Left cardiac atrium (tissue), 4 donors: ENCODE measurements around the gene CARD8. TPM values are rescaled to one million over a fixed set of nuclear protein-coding genes. Genes with fewer than 3 reads are reported as not detected.
"Not testable (repeated sequence)": the region's sequence is repeated elsewhere in the genome, so short reads cannot be mapped to it uniquely, and the experiment has no call there.

Experiments used
- ATAC-seq, 2 donors: fragments of 200-7000 bp; cut with Tn5 transposase; one replicate each; pipeline ENCODE4 v1.9.1; 2020; ENCODE audit warnings: mild to moderate bottlenecking in 2 of 2, moderate library complexity in 2 of 2
- DNase-seq: peaks from one replicate; pipeline ENCODE4 v3.0.0-alpha.2; 2020
- intact Hi-C, 2 donors: fragments of 100-400 bp; cut with DNase I; formaldehyde crosslinking; loops; one replicate each; pipeline versions ENCODE4 v1.14.1 to v1.15.1; 2022 to 2023
- long read RNA-seq: library from polyadenylated mRNA; unstranded; transcript quantifications from one replicate; pipeline ENCODE4 v2.0.0, GENCODE V29; 2021
- total RNA-seq, 2 donors: library from RNA; stranded (reverse); fragmentation: NEBNext Ultra II Directional; extraction: Animal tissue kit (Norgen Biotek cat#: 25700); gene quantifications; one replicate each; pipeline ENCODE4 v1.2.1, GENCODE V29; 2021
- donor health status: DM: no; HTN: yes; CAD: no.
- donor health status: DM: no; HTN: yes; CAD: no; lungs with severe emphysema.
- donor health status: DM: yes; HTN: yes; CAD: no.
- donor health status: Dilated cardiomyopathy.

CARD8 gene
- total RNA-seq: 10 to 100 TPM; 33.5 to 37.4 TPM
- long read RNA-seq, partial matches to known transcripts: 3 of 7 reads
- long read RNA-seq, other reads (novel, unspliced or antisense): 3 of 7 reads

DNA sequence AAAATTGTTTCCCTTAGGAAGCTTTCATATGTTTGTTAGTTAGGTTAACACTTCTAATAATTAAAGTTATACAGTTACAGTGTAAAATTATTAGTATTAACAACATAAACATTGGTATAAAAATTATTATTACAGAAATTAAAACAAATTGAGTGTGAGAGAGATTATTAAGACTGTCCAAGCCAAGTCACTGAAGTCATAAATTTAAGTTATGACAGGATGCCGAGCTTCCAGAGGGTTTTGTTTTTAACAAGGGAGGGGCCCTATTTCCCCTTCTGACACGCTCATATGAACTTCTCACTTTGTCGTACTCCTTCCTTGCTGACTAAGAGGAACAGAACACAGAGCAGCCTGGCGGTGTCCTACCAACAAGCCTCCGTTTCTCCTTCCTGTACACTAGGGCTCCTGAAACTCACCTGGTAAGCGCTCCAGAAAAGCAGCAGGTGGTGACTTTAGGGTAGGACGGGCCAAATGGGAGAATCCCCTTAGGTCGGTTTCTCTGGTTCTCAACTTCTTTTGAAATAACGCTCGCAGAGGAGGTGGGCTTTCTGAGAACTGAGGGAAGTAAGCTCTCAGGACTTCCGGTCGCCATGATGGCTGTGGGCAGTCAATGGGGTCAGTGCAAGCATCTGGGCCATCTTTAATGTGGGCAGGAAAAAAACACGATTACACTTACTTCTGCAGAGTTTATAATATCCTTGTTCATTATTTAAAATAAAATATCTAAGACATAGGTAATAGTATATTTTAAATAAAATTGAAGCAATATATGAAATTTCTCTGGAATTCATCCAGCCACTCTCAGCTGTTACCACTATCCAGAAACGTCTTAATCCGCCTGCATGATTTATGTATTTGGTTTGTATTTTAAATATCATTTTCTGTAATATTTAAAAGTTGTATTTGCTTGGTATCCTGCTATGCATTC is at the start of gene CARD8:
CARD8 (minus strand) TSS at position 537 of the 928 bp plus-strand sequence. CDS start 14,892 bp downstream, outside the sequence.
- peak; percentile 87 for DNase-seq

GRCh38 chr19:48303866-48304265 is 48.2 kb upstream of the CARD8 start:
- DNase-seq (no peak), ATAC-seq (no peak)
- intact Hi-C loops: no loop called here

More for the DNA sequence above, at the start of gene CARD8:
- peak; percentile 94 to 95 for ATAC-seq
- intact Hi-C loops: loop anchor here in 1 of 2 donors (5.0 kb wide), 1 partner anchor 148 kb away; no protein-coding TSS in a partner anchor

DNA sequence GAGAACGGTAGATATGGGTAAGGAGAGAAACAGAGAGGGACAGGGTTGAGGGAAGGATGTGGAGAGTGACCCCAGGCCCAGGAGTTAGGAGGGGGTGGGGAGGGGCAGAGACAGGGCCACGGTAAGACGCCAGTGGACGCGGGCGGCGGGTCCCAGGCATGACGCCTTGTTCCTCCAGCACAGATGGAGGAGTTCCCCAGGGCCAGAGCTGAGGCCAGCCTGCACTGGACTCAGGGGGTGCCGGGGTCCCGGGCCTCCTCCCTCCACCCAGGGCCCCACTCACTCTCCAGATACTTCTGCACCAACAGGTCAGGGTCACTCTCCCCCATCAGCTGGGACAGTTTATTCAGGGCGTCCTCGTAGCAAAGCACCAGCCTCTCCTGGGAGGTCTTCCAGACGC is 47.7 kb upstream of the CARD8 start:
- DNase-seq: no peak

DNA sequence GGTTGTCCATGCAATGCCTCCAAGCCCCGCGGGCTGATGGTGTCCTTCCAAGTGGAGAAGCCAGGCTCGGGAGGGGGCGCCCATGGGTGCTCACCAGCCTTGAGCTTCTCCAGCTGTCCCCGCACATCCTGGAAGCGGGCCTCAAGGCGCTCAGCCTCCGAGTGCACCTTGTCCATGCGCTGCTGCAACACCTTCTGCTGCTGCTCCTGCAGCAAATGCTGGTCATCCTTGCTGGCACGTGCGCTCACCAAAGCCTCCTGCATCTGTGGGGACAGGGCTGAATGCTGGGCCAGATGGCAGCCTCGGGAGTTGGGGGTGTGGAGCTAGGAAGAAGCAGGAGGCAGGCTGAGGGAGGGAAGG is 46.9 kb upstream of the CARD8 start:
- DNase-seq: no peak
- no peak for ATAC-seq
- intact Hi-C loops: no loop called here

More for the DNA sequence above, 47.7 kb upstream of the CARD8 start:
- no peak for ATAC-seq
- intact Hi-C loops: no loop called here

- ATAC-seq: no peak
- intact Hi-C loops: no loop called here
- no peak for DNase-seq
Observed at GRCh38 chr19:48301886-48302599, 46.3 kb upstream of the CARD8 start.

DNA sequence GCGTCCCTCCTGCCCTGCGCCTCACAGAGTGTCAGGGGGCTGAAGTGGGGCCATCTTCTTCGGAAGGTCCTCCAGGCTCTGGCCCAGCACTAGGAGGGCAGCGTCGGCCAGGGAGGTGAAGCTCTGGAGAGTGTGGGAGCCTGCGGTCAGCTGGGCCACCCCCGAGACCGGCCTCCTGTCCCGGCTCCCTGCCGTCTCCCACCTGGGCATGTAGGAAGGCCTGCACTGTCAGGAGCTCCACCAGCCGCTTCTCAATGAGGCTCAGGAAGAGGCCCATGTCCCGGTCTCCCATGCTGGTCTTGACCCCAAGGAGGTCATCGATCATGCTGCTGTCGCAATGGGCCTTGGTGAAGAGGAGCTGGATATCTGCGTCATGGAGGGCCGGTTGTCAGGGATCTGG is 42.3 kb upstream of the CARD8 start:
- ATAC-seq (no peak), DNase-seq (no peak)
- intact Hi-C loops: no loop called here

- intact Hi-C loops: no loop called here
- DNase-seq (no peak), ATAC-seq (no peak)
Observed at GRCh38 chr19:48296963-48297734, 41.4 kb upstream of the CARD8 start.

DNA sequence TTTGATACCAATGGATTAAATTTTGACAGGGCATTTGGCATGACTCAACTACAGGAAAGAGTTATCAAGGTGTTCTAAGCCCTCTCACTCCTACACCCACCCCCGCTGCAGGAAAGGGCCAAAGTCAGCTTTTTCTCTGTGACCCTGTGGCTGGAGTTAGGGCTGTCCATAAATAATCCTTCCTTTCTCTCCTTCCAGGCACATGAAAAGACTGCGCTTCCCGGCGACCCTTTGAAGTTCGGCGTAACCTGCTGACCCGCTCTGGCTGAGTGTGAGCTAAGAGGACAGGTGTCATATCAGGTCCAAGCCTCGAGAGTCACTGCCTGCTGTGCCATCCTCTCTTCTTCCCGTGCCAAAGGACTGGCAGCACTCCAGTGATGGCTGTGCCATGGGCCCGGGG is 39.7 kb upstream of the CARD8 start:
- no peak for DNase-seq
- intact Hi-C loops: no loop called here

DNA sequence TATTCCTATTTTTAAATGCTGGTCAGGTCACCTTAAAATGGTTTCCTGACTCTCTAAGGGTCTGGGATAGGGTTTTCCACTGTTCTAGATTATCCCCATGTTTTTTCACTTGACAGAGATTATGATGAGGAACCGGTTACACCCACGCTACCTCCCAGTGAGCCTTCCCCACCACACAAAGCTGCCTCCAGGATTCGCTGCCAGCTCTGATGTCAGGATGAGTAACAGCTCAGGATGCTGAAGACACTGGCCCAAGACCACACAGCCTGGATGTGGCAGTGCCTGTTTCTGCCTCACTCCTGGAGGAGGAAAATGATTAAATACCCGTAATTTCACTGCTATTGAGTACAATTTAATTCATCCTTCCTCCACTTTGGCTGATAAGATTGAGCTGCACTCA is 37.1 kb upstream of the CARD8 start:
- DNase-seq: no peak
- intact Hi-C loops: no loop called here
- no peak for ATAC-seq

More for the DNA sequence above, 39.7 kb upstream of the CARD8 start:
- ATAC-seq: no peak

- not testable (repeated sequence) for ATAC-seq, DNase-seq
- intact Hi-C loops: loop anchor here (1.0 to 2.0 kb wide), 3 partner anchors 24 to 41 kb away; no protein-coding TSS in a partner anchor
Observed at GRCh38 chr19:48291489-48291815, 35.7 kb upstream of the CARD8 start.

DNA sequence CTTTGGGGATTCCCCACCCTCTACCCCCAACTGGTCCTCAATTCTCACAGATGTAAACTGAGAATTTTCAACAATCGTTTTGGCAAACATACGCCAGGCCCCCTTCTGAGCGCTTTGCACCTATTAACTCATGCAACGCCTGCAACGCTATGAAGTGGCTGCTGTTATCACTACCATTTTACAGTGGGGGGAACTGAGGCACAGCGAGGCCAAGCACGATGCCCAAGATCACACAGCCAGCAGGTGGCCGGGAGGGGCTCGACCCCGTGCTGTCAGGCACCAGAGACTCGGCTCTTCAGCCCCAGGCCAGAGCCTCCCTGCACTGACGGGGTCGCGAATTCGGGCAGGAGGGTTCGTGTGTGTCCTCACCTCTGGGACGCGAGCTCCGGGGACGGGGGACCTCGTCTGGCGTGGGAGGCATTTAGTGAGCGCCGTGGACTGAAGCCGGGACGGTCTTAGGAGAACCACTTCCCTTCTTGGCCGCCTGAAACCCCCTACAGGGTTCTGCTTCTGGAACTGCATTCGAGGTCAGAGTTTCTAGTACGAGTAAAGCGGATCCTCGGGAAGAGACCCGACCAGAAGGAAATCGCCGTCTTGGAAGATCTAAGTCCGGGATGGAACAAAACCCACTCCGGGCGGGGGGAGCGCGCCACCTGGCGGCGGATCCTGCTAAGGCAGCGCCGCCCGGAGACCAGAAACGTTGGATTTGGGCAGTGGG is 35.2 kb upstream of the CARD8 start:
- intact Hi-C loops: loop anchor here (1.0 to 2.0 kb wide), 3 partner anchors 24 to 42 kb away; no protein-coding TSS in a partner anchor
- ATAC-seq (peak; percentile 90 to 91), DNase-seq (peak; percentile 88)

GRCh38 chr19:48290401-48290770 is 34.7 kb upstream of the CARD8 start:
- peak; percentile 48 for DNase-seq
- peak; percentile 42 to 72 for ATAC-seq
- intact Hi-C loops: loop anchor here in 1 of 2 donors (2.0 kb wide), 2 partner anchors 24 to 42 kb away; no protein-coding TSS in a partner anchor

DNA sequence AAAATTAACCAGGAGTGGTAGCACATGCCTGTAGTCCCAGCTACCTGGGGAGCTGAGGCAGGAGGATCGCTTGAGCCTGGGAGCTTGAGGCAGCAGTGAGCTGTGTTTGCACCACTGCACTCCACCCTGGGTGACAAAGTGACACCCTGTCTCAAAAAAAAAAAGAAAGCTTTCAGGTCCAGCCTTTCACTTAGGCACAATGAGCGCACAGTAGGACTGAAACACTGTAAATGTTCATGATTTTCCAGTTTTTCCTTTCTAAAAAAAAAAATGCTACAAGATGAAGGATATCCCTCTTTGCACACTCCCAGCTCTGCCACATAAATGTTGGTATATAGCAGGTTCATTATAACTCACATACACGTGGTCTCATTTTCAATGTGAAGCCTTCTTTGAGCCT is 32.0 kb upstream of the CARD8 start:
- ATAC-seq: no peak
- intact Hi-C loops: no loop called here

DNA sequence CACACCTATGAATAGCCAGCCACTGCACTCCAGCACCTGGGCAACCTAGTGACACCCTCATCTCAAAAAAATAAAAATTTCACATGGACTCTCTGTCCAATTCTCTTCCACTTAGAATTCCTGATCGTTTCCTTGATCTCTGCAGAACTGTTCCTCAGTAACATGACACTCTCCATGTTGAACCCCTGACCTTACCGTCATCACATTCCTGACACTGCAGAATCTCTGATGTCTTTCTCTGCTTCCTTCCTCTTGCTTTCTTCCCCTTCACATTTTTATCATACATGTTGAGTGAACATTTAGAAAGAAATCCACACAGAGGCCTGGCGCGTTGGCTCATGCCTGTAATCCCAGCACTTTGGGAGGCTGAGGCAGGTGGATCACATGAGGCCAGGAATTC is 29.2 kb upstream of the CARD8 start:
- intact Hi-C loops: no loop called here
- ATAC-seq (no peak), DNase-seq (no peak)

More for the DNA sequence above, 32.0 kb upstream of the CARD8 start:
- no peak for DNase-seq

DNA sequence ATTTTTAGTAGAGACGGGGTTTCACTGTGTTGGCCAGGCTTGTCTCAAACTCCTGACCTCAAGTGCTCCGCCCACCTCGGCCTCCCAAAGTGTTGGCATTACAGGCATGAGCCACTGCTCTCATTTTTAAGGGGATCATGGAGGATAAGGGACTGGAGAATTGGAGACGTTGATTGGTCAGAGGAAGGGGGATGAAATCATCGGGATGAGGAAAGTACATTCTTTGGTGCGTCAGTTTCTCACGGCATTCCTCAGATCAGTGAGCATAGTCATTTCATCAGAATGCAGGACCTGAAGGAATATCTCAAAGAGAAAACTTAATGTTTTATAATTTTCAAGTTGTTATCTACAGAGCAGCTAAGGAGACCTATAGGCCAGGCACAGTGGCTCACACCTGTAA is 28.2 kb upstream of the CARD8 start:
- intact Hi-C loops: no loop called here
- DNase-seq (no peak), ATAC-seq (no peak)

GRCh38 chr19:48279747-48280146 is 24.0 kb upstream of the CARD8 start:
- ATAC-seq (no peak), DNase-seq (no peak)
- intact Hi-C loops: no loop called here

- ATAC-seq (no peak), DNase-seq (no peak)
- intact Hi-C loops: no loop called here
Observed at GRCh38 chr19:48274938-48275337, 19.2 kb upstream of the CARD8 start.

DNA sequence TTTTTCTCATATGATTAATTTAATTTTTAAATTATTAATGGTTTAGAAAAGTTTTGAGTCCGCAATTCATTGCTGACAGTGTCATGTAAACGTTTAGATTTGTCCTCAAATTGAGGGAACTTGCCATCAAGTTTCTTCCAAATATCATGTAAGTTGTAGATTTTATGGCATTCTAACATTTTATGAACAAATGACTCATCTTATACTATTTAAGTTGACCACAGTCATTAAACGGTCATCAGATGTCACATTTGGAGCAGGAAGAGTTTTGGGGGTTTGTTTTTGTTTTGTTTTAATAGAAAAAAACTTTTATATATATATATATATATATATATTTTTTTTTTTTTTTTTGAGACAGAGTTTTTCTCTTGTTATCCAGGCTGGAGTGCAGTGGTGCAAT is 18.5 kb upstream of the CARD8 start:
- intact Hi-C loops: no loop called here

More for the DNA sequence above, 18.5 kb upstream of the CARD8 start:
- no peak for ATAC-seq
- no peak for DNase-seq
